Measurements from ENCODE around the gene FRRS1L.

Gene FRRS1L

GRCh38 chr9:109083141-109083540 lies 83.9 kb downstream of the FRRS1L start:
- DNase-seq (ENCODE audit: low spot score) = no peak
- TF ChIP-seq, protein P1, sequence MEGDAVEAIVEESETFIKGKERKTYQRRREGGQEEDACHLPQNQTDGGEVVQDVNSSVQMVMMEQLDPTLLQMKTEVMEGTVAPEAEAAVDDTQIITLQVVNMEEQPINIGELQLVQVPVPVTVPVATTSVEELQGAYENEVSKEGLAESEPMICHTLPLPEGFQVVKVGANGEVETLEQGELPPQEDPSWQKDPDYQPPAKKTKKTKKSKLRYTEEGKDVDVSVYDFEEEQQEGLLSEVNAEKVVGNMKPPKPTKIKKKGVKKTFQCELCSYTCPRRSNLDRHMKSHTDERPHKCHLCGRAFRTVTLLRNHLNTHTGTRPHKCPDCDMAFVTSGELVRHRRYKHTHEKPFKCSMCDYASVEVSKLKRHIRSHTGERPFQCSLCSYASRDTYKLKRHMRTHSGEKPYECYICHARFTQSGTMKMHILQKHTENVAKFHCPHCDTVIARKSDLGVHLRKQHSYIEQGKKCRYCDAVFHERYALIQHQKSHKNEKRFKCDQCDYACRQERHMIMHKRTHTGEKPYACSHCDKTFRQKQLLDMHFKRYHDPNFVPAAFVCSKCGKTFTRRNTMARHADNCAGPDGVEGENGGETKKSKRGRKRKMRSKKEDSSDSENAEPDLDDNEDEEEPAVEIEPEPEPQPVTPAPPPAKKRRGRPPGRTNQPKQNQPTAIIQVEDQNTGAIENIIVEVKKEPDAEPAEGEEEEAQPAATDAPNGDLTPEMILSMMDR (IDR thresholded peaks at IDR 0.05; ENCODE audit: extremely low read depth, missing control alignments) = no peak

DNA sequence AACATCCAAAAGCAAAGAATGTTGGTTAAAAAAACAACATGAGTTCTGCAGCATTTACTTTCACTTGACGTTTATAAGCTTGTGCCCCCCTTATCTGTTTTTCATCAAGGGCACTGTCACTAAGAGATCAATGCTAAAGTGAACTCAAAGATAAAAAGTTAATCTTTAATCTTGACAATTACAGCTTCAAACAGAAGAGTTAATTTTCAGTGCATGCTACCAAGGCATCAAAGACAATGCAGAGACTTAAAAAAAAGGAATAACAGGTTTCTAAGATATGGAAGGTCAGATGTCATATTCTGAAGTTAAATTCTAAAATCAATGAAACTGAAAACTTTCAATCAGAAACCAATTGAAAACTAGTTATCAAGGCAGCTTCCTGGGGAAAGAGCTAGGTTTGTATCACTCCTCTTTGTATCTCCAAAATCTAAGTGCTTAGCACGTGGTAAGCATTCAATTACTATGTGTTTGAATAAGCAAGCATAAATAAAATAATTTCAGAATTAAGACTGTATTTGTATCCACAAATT lies 84.9 kb downstream of the FRRS1L start:
- TF ChIP-seq, protein P1 (IDR thresholded peaks at IDR 0.05; ENCODE audit: extremely low read depth, missing control alignments) = no peak
- no peak for DNase-seq (ENCODE audit: low spot score)

All from GM20000 (cell line).